Activated T-helper 9 cell treated with anti-CD3 and anti-CD28 coated beads, Interleukin-2, amount 50 U/mL, for 16 hours (primary cell): ENCODE measurements around the gene TAS2R60.
"Not testable (repeated sequence)": the region's sequence is repeated elsewhere in the genome, so short reads cannot be mapped to it uniquely, and the experiment has no call there.

Experiments used
- DNase-seq: peaks from one replicate; pipeline ENCODE4 v3.0.0-alpha.2; 2020; ENCODE audit warnings: low read depth

TAS2R60 gene

GRCh38 chr7:143443153-143443552, at the start of gene TAS2R60:
TSS of gene TAS2R60 (plus strand) at chr7:143443453. CDS start at chr7:143443453, 0 bp downstream.
- DNase-seq: no peak

GRCh38 chr7:143394068-143394467, 49.2 kb upstream of the TAS2R60 start:
- DNase-seq: no peak

- DNase-seq: no peak
These were observed 48.5 kb upstream of the TAS2R60 start for GRCh38 chr7:143394777-143395176.

- no peak for DNase-seq
These were observed 47.8 kb upstream of the TAS2R60 start for GRCh38 chr7:143395187-143396149.

- DNase-seq: no peak
These were observed 47.1 kb upstream of the TAS2R60 start for GRCh38 chr7:143396182-143396581.

GRCh38 chr7:143396625-143397556, 46.4 kb upstream of the TAS2R60 start:
- DNase-seq: no peak

- no peak for DNase-seq
These were observed 45.3 kb upstream of the TAS2R60 start for GRCh38 chr7:143397710-143398530.

GRCh38 chr7:143398616-143399015, 44.6 kb upstream of the TAS2R60 start:
- DNase-seq: no peak

- no peak for DNase-seq
These were observed 44.1 kb upstream of the TAS2R60 start for GRCh38 chr7:143399151-143399550.

- no peak for DNase-seq
These were observed 43.6 kb upstream of the TAS2R60 start for GRCh38 chr7:143399642-143400041.

GRCh38 chr7:143401265-143401664, 42.0 kb upstream of the TAS2R60 start:
- DNase-seq: no peak

- not testable (repeated sequence) for DNase-seq
These were observed 41.0 kb upstream of the TAS2R60 start for GRCh38 chr7:143402233-143402632.

- DNase-seq: no peak
These were observed 37.9 kb upstream of the TAS2R60 start for GRCh38 chr7:143405173-143406001.

- DNase-seq: no peak
These were observed 37.3 kb upstream of the TAS2R60 start for GRCh38 chr7:143406002-143406357.

GRCh38 chr7:143407287-143408251, 35.7 kb upstream of the TAS2R60 start:
- DNase-seq: no peak

- DNase-seq: no peak
These were observed 35.0 kb upstream of the TAS2R60 start for GRCh38 chr7:143408252-143408685.

- DNase-seq: no peak
These were observed 34.3 kb upstream of the TAS2R60 start, which contains the start of gene EPHA1 for GRCh38 chr7:143408686-143409561. TSS of gene EPHA1 (minus strand) at chr7:143408856. CDS start at chr7:143408805, 51 bp downstream.

- no peak for DNase-seq
These were observed 32.7 kb upstream of the TAS2R60 start for GRCh38 chr7:143410521-143411004.
